HepG2 (cell line): ENCODE data around the gene BZW1. TPM values are rescaled to one million over a fixed set of nuclear protein-coding genes. Genes with fewer than 3 reads are reported as not detected.
A peak's percentile ranks its signal among the peaks of the same experiment; 100 is the strongest.

Source experiments
- ARNT2 ChIP-seq: sonication (generic); formaldehyde crosslinking; IDR thresholded peaks from 2 replicates; pipeline ENCODE4 v1.8.0; 2022; ENCODE audit warnings: mild to moderate bottlenecking, low read depth, missing genetic modification reagents, moderate library complexity
- ETS1 ChIP-seq: sonication (generic); formaldehyde crosslinking; IDR thresholded peaks from 2 replicates; pipeline ENCODE4 v1.4.0; 2020; ENCODE audit warnings: missing genetic modification reagents
- EZH2 ChIP-seq: conservative IDR thresholded peaks from 2 replicates; pipeline ENCODE4 v1.6.1; 2012; ENCODE audit warnings: mild to moderate bottlenecking, low read depth, low read length, moderate library complexity
- FLYWCH1 ChIP-seq: sonication (generic); formaldehyde crosslinking; IDR thresholded peaks from 2 replicates; pipeline ENCODE4 v1.8.1; 2023; ENCODE audit warnings: mild to moderate bottlenecking, missing genetic modification reagents
- PAF1 ChIP-seq: IDR thresholded peaks from 2 replicates; pipeline ENCODE4 v1.6.1; 2016; ENCODE audit warnings: missing genetic modification reagents, missing compliant biosample characterization
- PHF5A ChIP-seq: IDR thresholded peaks from one replicate; pipeline ENCODE4 v1.6.1; 2018; ENCODE audit warnings: low read depth, missing genetic modification reagents; ENCODE audit not compliant: unreplicated experiment
- RBM22 ChIP-seq: fragments of 200-400 bp; formaldehyde crosslinking; optimal IDR thresholded peaks from 2 replicates; pipeline ENCODE3; 2017; ENCODE audit warnings: mild to moderate bottlenecking, low read length, moderate library complexity
- RFXAP ChIP-seq: sonication (generic); formaldehyde crosslinking; IDR thresholded peaks from 2 replicates; pipeline ENCODE4 v1.4.0; 2020; ENCODE audit warnings: missing genetic modification reagents, borderline replicate concordance
- SP4 ChIP-seq: sonication (generic); formaldehyde crosslinking; IDR thresholded peaks from 2 replicates; pipeline ENCODE4 v1.8.1; 2023; ENCODE audit warnings: mild to moderate bottlenecking, missing genetic modification reagents
- TAF1 ChIP-seq: sonication (generic); formaldehyde crosslinking; IDR thresholded peaks from 2 replicates; pipeline ENCODE4 v1.4.0; 2020; ENCODE audit warnings: missing genetic modification reagents
- THAP11 ChIP-seq: IDR thresholded peaks from 2 replicates; pipeline ENCODE4 v1.6.1; 2016; ENCODE audit warnings: missing biosample characterization, missing genetic modification reagents
- ZFP62 ChIP-seq: sonication (generic); formaldehyde crosslinking; IDR thresholded peaks from 2 replicates; pipeline ENCODE4 v1.4.0; 2020; ENCODE audit warnings: missing genetic modification reagents
- polyA plus RNA-seq, 8 experiments: library from polyadenylated mRNA; depleted of rRNA in 3 of 8; stranded (reverse) in 7 of 8; unstranded in 1 of 8; fragments of >200 nt; fragmentation: Illumina TruSeq in 4 of 8; extraction: Trizol in 4 of 8; gene quantifications; 2 replicates each; pipeline versions ENCODE4 v1.2.1 to v1.2.3, GENCODE V29; 2011 to 2016; ENCODE audit warnings: low read depth in 4 of 8, missing spikeins in 1 of 8, mixed read lengths in 1 of 8; ENCODE audit not compliant: insufficient read depth in 1 of 8
- total RNA-seq, 5 experiments: library from RNA; depleted of rRNA; stranded (reverse); fragments of >200 nt; fragmentation: Illumina TruSeq; extraction: Trizol; gene quantifications; 2 replicates each; pipeline ENCODE4 v1.2.3, GENCODE V29; 2016; ENCODE audit warnings: low read depth in 1 of 5
- TF ChIP-seq, protein P1 (sequence below): sonication (generic); formaldehyde crosslinking; IDR thresholded peaks from 2 replicates; pipeline ENCODE4 v1.9.0; 2021; ENCODE audit warnings: mild to moderate bottlenecking, missing genetic modification reagents
- TF ChIP-seq, protein P2 (sequence below): IDR thresholded peaks from 2 replicates; pipeline ENCODE4 v1.6.1; 2016; ENCODE audit warnings: control low read depth

Gene BZW1
- total and polyA plus RNA-seq, 2 of the 13 experiments (the other 11 are each of a cell fraction or from before 2014, with no cell fraction given): 106 to 384 TPM

DNA sequence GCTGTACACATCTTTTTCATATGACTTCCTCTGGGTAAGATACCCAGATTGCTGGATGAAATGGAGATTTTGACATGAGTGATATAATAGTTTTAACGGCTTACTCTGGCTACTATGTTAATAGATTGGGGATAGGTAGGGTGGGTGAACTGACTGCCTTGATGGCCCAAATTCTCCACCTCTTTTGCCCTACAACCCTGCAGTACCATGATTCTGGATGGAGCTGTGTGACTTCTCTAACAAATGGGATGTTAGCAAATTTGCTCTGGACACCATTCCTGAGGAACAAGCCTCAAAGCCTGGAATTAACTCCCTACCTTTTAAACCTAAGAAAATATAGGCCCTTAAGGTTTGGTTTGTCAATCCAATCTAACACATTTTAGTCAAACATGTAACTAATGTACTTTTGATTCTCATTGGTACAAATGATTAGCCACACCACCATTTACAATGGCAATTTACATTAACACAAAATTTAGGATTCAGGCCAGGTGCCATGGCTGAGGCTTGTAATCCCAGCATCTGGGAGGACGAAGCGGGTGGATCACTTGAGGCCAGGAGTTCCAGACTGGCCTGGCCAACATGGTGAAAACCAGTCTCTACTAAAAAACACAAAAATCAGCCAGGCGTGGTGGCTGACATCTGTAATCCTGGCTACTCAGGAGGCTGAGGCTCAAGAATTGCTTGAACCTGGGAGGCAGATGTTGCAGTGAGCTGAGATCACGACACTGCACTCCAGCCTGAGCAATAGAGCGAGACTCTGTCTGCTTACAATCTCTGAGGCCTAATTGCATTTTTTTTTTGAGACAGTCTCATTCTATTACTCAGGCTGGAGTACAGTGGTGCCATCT, 39.9 kb downstream of the BZW1 start (continued):
- TF ChIP-seq, protein P1, sequence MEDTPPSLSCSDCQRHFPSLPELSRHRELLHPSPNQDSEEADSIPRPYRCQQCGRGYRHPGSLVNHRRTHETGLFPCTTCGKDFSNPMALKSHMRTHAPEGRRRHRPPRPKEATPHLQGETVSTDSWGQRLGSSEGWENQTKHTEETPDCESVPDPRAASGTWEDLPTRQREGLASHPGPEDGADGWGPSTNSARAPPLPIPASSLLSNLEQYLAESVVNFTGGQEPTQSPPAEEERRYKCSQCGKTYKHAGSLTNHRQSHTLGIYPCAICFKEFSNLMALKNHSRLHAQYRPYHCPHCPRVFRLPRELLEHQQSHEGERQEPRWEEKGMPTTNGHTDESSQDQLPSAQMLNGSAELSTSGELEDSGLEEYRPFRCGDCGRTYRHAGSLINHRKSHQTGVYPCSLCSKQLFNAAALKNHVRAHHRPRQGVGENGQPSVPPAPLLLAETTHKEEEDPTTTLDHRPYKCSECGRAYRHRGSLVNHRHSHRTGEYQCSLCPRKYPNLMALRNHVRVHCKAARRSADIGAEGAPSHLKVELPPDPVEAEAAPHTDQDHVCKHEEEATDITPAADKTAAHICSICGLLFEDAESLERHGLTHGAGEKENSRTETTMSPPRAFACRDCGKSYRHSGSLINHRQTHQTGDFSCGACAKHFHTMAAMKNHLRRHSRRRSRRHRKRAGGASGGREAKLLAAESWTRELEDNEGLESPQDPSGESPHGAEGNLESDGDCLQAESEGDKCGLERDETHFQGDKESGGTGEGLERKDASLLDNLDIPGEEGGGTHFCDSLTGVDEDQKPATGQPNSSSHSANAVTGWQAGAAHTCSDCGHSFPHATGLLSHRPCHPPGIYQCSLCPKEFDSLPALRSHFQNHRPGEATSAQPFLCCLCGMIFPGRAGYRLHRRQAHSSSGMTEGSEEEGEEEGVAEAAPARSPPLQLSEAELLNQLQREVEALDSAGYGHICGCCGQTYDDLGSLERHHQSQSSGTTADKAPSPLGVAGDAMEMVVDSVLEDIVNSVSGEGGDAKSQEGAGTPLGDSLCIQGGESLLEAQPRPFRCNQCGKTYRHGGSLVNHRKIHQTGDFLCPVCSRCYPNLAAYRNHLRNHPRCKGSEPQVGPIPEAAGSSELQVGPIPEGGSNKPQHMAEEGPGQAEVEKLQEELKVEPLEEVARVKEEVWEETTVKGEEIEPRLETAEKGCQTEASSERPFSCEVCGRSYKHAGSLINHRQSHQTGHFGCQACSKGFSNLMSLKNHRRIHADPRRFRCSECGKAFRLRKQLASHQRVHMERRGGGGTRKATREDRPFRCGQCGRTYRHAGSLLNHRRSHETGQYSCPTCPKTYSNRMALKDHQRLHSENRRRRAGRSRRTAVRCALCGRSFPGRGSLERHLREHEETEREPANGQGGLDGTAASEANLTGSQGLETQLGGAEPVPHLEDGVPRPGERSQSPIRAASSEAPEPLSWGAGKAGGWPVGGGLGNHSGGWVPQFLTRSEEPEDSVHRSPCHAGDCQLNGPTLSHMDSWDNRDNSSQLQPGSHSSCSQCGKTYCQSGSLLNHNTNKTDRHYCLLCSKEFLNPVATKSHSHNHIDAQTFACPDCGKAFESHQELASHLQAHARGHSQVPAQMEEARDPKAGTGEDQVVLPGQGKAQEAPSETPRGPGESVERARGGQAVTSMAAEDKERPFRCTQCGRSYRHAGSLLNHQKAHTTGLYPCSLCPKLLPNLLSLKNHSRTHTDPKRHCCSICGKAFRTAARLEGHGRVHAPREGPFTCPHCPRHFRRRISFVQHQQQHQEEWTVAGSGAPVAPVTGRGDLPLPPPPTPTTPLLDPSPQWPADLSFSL (CRISPR knock-in tag): no peak
- 0 out of 2 replicates have a peak, but pooled peaks have one; percentile 4 for TF ChIP-seq THAP11 (CRISPR knock-in tag)
- TF ChIP-seq ARNT2 (CRISPR knock-in tag): peak; percentile 47; the same call in 1 of the 2 replicates
- TF ChIP-seq, protein P2, sequence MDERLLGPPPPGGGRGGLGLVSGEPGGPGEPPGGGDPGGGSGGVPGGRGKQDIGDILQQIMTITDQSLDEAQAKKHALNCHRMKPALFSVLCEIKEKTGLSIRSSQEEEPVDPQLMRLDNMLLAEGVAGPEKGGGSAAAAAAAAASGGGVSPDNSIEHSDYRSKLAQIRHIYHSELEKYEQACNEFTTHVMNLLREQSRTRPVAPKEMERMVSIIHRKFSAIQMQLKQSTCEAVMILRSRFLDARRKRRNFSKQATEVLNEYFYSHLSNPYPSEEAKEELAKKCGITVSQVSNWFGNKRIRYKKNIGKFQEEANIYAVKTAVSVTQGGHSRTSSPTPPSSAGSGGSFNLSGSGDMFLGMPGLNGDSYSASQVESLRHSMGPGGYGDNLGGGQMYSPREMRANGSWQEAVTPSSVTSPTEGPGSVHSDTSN (CRISPR knock-in tag): no peak
- TF ChIP-seq PAF1 (CRISPR knock-in tag): peak; percentile 88; the same call in 1 of the 2 replicates
- TF ChIP-seq ZFP62 (CRISPR knock-in tag): no peak
- no peak for TF ChIP-seq EZH2
- TF ChIP-seq SP4 (CRISPR knock-in tag): 0 out of 2 replicates have a peak, but pooled peaks have one; percentile 17
- 0 out of 2 replicates have a peak, but pooled peaks have one; percentile 30 for TF ChIP-seq FLYWCH1 (CRISPR knock-in tag)
- no peak for TF ChIP-seq RFXAP (CRISPR knock-in tag)
- no peak for TF ChIP-seq TAF1
- TF ChIP-seq PHF5A (CRISPR knock-in tag): peak; percentile 52
- TF ChIP-seq RBM22: peak; percentile 88
- no peak for TF ChIP-seq ETS1 (CRISPR knock-in tag)
